SU-DHL-6 (cell line): Measurements from ENCODE around the gene LPAR1.

Experiments used
- EZH2phosphoT487 ChIP-seq: fragments of 200-600 bp; sonication (generic), shearing (Covaris generic); conservative IDR thresholded peaks from 2 replicates; pipeline ENCODE4 v1.6.1; 2018; ENCODE audit warnings: mild to moderate bottlenecking, antibody characterized with exemption, low read length, moderate library complexity, mixed read lengths
- TF ChIP-seq, protein P1 (sequence below): fragments of 200-600 bp; sonication (generic); IDR thresholded peaks from one replicate; pipeline ENCODE4 v1.5.1; 2017; ENCODE audit warnings: antibody characterized with exemption, mild to moderate bottlenecking, low read length, moderate library complexity; ENCODE audit not compliant: insufficient read depth, poor library complexity, severe bottlenecking

- TF ChIP-seq, protein P1, sequence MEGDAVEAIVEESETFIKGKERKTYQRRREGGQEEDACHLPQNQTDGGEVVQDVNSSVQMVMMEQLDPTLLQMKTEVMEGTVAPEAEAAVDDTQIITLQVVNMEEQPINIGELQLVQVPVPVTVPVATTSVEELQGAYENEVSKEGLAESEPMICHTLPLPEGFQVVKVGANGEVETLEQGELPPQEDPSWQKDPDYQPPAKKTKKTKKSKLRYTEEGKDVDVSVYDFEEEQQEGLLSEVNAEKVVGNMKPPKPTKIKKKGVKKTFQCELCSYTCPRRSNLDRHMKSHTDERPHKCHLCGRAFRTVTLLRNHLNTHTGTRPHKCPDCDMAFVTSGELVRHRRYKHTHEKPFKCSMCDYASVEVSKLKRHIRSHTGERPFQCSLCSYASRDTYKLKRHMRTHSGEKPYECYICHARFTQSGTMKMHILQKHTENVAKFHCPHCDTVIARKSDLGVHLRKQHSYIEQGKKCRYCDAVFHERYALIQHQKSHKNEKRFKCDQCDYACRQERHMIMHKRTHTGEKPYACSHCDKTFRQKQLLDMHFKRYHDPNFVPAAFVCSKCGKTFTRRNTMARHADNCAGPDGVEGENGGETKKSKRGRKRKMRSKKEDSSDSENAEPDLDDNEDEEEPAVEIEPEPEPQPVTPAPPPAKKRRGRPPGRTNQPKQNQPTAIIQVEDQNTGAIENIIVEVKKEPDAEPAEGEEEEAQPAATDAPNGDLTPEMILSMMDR: no peak
- no peak for TF ChIP-seq EZH2phosphoT487
Observed at GRCh38 chr9:111036429-111036789, 1.9 kb downstream of the LPAR1 start.
